Liver (tissue), 3 donors: ENCODE results near the gene ARL13A.
"Not testable (repeated sequence)": the region's sequence is repeated elsewhere in the genome, so short reads cannot be mapped to it uniquely, and the experiment has no call there.

ENCODE experiments used
- CTCF ChIP-seq: fragments of 150-350 bp; IDR thresholded peaks from 2 replicates; pipeline ENCODE4 v1.5.1; 2017; ENCODE audit warnings: improper control_type of control experiment, low read depth, low read length; ENCODE audit not compliant: missing input control
- RAD21 ChIP-seq, 2 donors: IDR thresholded peaks; 2 replicates each; pipeline ENCODE4 v1.6.1; 2016; ENCODE audit warnings: antibody characterized with exemption in 2 of 2, mild to moderate bottlenecking in 2 of 2
- REST ChIP-seq: IDR thresholded peaks from 2 replicates; pipeline ENCODE4 v1.6.1; 2016; ENCODE audit warnings: antibody characterized with exemption, mild to moderate bottlenecking
- TAF1 ChIP-seq: conservative IDR thresholded peaks from 2 replicates; pipeline ENCODE4 v1.6.1; 2016; ENCODE audit warnings: antibody characterized with exemption, mild to moderate bottlenecking
- TF ChIP-seq, protein P1 (sequence below): IDR thresholded peaks from 2 replicates; pipeline ENCODE4 v1.6.1; 2016; ENCODE audit warnings: antibody characterized with exemption
- donor health status: healthy.
- donor health status: healthy.

- TF ChIP-seq CTCF; TAF1; REST; RAD21 (IDR thresholded peaks at IDR 0.05): not testable (repeated sequence)
- TF ChIP-seq, protein P1, sequence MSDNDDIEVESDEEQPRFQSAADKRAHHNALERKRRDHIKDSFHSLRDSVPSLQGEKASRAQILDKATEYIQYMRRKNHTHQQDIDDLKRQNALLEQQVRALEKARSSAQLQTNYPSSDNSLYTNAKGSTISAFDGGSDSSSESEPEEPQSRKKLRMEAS, result not testable (repeated sequence)
Observed at GRCh38 chrX:100981498-100981845, 12.0 kb downstream of the ARL13A start.
